Measurements from ENCODE around the gene SV2B. TPM values are rescaled to one million over a fixed set of nuclear protein-coding genes. Genes with fewer than 3 reads are reported as not detected.

The SV2B gene
- total and polyA plus RNA-seq, 2 donors (not counting 3 experiments of a cell fraction or from before 2014, with no cell fraction given): not detected

DNA sequence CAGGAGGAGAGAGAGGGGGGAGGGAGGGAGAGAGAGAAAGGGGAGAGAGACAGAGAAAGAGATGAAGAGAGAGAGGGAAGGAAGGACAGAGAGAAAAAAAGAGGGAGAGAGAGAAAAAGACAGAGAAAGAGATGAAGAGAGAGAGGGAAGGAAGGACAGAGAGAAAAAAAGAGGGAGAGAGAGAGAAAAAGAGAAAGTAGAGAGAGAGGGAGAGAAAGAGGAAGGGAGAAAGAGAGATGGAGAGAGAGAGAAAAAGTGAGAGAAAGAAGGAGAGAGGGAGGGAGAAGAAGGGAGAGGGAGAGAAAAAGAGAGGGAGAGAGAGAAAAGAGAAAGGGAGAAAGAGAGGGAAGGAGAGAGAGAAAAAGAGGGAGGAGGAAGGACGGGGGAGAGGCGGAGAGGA, 204.2 kb downstream of the SV2B start:
- H3K36me3 ChIP-seq (ENCODE audit: control insufficient read depth in 2 of 2, extremely low read depth in 1 of 2, insufficient read depth in 2 of 2, low read length in 2 of 2): no peaks in the 10 kb centered on the region
- CTCF ChIA-PET: interaction anchor here (0.9 to 3.1 kb wide), 3 partner anchors 774 to 1410 kb away, joined by 3 to 21 read pairs (median 3); no protein-coding TSS in a partner anchor
- no peaks in the 10 kb centered on the region for H3K9me1 ChIP-seq (replicated peaks; ENCODE audit: control insufficient read depth, extremely low read depth, insufficient read depth, low read length)
- TF ChIP-seq JUN (IDR thresholded peaks at IDR 0.05; ENCODE audit: borderline replicate concordance, insufficient read depth, insufficient read length, low read depth) (no peak), POLR2AphosphoS5 (IDR thresholded peaks at IDR 0.05; ENCODE audit: insufficient read depth, low read depth, low read length) (no peak), FOS (IDR thresholded peaks at IDR 0.05; ENCODE audit: borderline replicate concordance, insufficient read depth, low read length) (no peak), POLR2A (IDR thresholded peaks at IDR 0.05; ENCODE audit: low read depth, low read length) (no peak), EZH2 (IDR thresholded peaks at IDR 0.05; ENCODE audit: borderline replicate concordance, low read depth, low read length, severe bottlenecking) (no peak), MYC (IDR thresholded peaks at IDR 0.05; ENCODE audit: low read depth, low read length) (no peak), GATA2 (IDR thresholded peaks at IDR 0.05; ENCODE audit: insufficient read depth, insufficient read length, low read depth, low read length) (no peak)
- TF ChIP-seq, protein P1, sequence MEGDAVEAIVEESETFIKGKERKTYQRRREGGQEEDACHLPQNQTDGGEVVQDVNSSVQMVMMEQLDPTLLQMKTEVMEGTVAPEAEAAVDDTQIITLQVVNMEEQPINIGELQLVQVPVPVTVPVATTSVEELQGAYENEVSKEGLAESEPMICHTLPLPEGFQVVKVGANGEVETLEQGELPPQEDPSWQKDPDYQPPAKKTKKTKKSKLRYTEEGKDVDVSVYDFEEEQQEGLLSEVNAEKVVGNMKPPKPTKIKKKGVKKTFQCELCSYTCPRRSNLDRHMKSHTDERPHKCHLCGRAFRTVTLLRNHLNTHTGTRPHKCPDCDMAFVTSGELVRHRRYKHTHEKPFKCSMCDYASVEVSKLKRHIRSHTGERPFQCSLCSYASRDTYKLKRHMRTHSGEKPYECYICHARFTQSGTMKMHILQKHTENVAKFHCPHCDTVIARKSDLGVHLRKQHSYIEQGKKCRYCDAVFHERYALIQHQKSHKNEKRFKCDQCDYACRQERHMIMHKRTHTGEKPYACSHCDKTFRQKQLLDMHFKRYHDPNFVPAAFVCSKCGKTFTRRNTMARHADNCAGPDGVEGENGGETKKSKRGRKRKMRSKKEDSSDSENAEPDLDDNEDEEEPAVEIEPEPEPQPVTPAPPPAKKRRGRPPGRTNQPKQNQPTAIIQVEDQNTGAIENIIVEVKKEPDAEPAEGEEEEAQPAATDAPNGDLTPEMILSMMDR (IDR thresholded peaks at IDR 0.05; ENCODE audit: extremely low read depth in 1 of 2, insufficient read depth in 1 of 2, low read depth in 1 of 2, low read length in 2 of 2): no peak
- TF ChIP-seq, protein P2, sequence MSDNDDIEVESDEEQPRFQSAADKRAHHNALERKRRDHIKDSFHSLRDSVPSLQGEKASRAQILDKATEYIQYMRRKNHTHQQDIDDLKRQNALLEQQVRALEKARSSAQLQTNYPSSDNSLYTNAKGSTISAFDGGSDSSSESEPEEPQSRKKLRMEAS (IDR thresholded peaks at IDR 0.05; ENCODE audit: insufficient read depth, insufficient read length): no peak
- BruUV-seq (replicated peaks): no TSS peak
- POLR2A ChIA-PET: no interaction called here
- peaks cover 2 to 3% of the 10 kb centered on the region in 2 experiments for H3K27me3 ChIP-seq (ENCODE audit: control insufficient read depth in 2 of 2, insufficient read depth in 2 of 2, low read length in 2 of 2)
- no peak overlapping the region for H2AFZ ChIP-seq (ENCODE audit: low read depth, low read length)
- H3K79me2 ChIP-seq (ENCODE audit: control insufficient read depth, insufficient read depth, low read length): no peaks in the 10 kb centered on the region
- H3K4me2 ChIP-seq (ENCODE audit: insufficient read depth, low read length): no peak overlapping the region
- FAIRE-seq (no peak), DNase-seq (ENCODE audit: low read depth, low spot score) (no peak)
- no peak overlapping the region for H3K9ac ChIP-seq (replicated peaks; ENCODE audit: extremely low read depth, insufficient read depth, low read length)
- no peaks in the 10 kb centered on the region for H4K20me1 ChIP-seq (replicated peaks; ENCODE audit: control insufficient read depth, extremely low read depth, insufficient read depth, low read length)
- no peaks in the 10 kb centered on the region for H3K9me3 ChIP-seq (replicated peaks; ENCODE audit: control insufficient read depth, insufficient read depth, low read length)
- intact Hi-C loops (cut with micrococcal nuclease): no loop called here
- H3K27ac ChIP-seq (ENCODE audit: insufficient read depth, low read depth, low read length): no peak overlapping the region
- H3K4me1 ChIP-seq (ENCODE audit: control insufficient read depth, extremely low read depth, insufficient read depth, low read length): no peaks in the 10 kb centered on the region
- dilution Hi-C loops (cut with MboI; ENCODE audit: extremely low pct_ligation_motif_present, low sequenced_read_pairs): no loop called here
- no peak overlapping the region for H3K4me3 ChIP-seq (replicated peaks in 1 of 3; ENCODE audit: insufficient read depth in 1 of 3, low read depth in 1 of 3, low read length in 3 of 3)
